GM10248 (cell line): ENCODE data around the gene SRBD1.
"Not testable (repeated sequence)": the region's sequence is repeated elsewhere in the genome, so short reads cannot be mapped to it uniquely, and the experiment has no call there.

Source experiments
- CTCF ChIA-PET: fragments of 300-600 bp; sonication (Branson Sonifier 250); formaldehyde crosslinking; extraction: SDS; loops from one replicate; lab custom pipeline; 2021; ENCODE audit warnings: antibody characterized with exemption; lab: Yijun Ruan, JAX
- POLR2A ChIA-PET: fragments of 350-650 bp; sonication (Branson Sonifier 250); formaldehyde crosslinking; extraction: SDS; loops from one replicate; lab custom pipeline; 2020; ENCODE audit warnings: antibody characterized with exemption; lab: Yijun Ruan, JAX
- DNase-seq: peaks from one replicate; pipeline ENCODE4 v3.0.0; 2012; ENCODE audit errors: extremely low spot score
- CTCF ChIP-seq: IDR thresholded peaks from 2 replicates; pipeline ENCODE4 v1.5.1; 2012; ENCODE audit warnings: mild to moderate bottlenecking, low read depth; ENCODE audit errors: extremely low read depth, missing control alignments, control extremely low read depth

Gene SRBD1

GRCh38 chr2:45432406-45432805 lies 178.7 kb downstream of the SRBD1 start:
- CTCF ChIA-PET: interaction anchor here (1.2 to 1.8 kb wide), 3 partner anchors 12 to 451 kb away, joined by 3 to 5 read pairs (median 4); no protein-coding TSS in a partner anchor
- POLR2A ChIA-PET: no interaction called here
- TF ChIP-seq CTCF: no peak
- no peak for DNase-seq

GRCh38 chr2:45426025-45426424 lies 185.0 kb downstream of the SRBD1 start:
- DNase-seq, POLR2A ChIA-PET: not testable (repeated sequence)
- CTCF ChIA-PET: interaction anchor here (1.3 to 1.8 kb wide), 3 partner anchors 10 to 18 kb away, joined by 3 to 6 read pairs (median 3); no protein-coding TSS in a partner anchor

- CTCF ChIA-PET: interaction anchor here (1.0 to 2.3 kb wide), 3 partner anchors 10 to 20 kb away, joined by 3 to 7 read pairs (median 3); no protein-coding TSS in a partner anchor
- TF ChIP-seq CTCF: no peak
- POLR2A ChIA-PET: no interaction called here
- DNase-seq: no peak
Measured at GRCh38 chr2:45422921-45423320, 188.1 kb downstream of the SRBD1 start.

GRCh38 chr2:45418532-45418931 lies 192.5 kb downstream of the SRBD1 start:
- CTCF ChIA-PET: interaction anchor here (0.8 to 1.4 kb wide), 2 partner anchors 12 to 29 kb away, joined by 3 read pairs; no protein-coding TSS in a partner anchor
- POLR2A ChIA-PET: no interaction called here
- no peak for DNase-seq
- TF ChIP-seq CTCF: no peak

GRCh38 chr2:45415534-45416123 lies 195.4 kb downstream of the SRBD1 start:
- ChIA-PET CTCF (interaction anchor here (1.1 kb wide), 1 partner anchor 414 kb away, joined by 3 read pairs; no protein-coding TSS in a partner anchor), POLR2A (no interaction called here)
- no peak for DNase-seq
- no peak for TF ChIP-seq CTCF

GRCh38 chr2:45412754-45413379 lies 198.2 kb downstream of the SRBD1 start:
- POLR2A ChIA-PET: no interaction called here
- DNase-seq: no peak
- TF ChIP-seq CTCF: no peak
- CTCF ChIA-PET: interaction anchor here (1.5 to 1.8 kb wide), 2 partner anchors 9 to 10 kb away, joined by 7 read pairs; no protein-coding TSS in a partner anchor

GRCh38 chr2:45409677-45410076 lies 201.4 kb downstream of the SRBD1 start:
- no peak for DNase-seq
- CTCF ChIA-PET: no interaction called here
- no peak for TF ChIP-seq CTCF
- POLR2A ChIA-PET: no interaction called here
